SK-N-SH treated with all-trans-retinoic acid at 6 μM for 48 hours (cell line): ENCODE results near the gene NDRG2.

ENCODE experiments used
- ATAC-seq: fragments of 200-7000 bp; cut with Tn5 transposase; 3 replicates; pipeline ENCODE4 v1.9.1; 2020; ENCODE audit warnings: mild to moderate bottlenecking, moderate library complexity
- ARNTL ChIP-seq: fragments of 450-650 bp; formaldehyde crosslinking; IDR thresholded peaks from 2 replicates; pipeline ENCODE4 v1.5.0; 2020; ENCODE audit warnings: low read depth, mild to moderate bottlenecking, moderate library complexity, borderline replicate concordance
- CSDC2 ChIP-seq: fragments of 250-450 bp; sonication (Bioruptor Pico); IDR thresholded peaks from 2 replicates; pipeline ENCODE4 v1.5.0; 2020; ENCODE audit warnings: mild to moderate bottlenecking, moderate library complexity
- CSRNP3 ChIP-seq: fragments of 250-450 bp; sonication (Bioruptor Pico); IDR thresholded peaks from 2 replicates; pipeline ENCODE4 v1.5.1; 2021; ENCODE audit warnings: mild to moderate bottlenecking, moderate library complexity
- ESRRG ChIP-seq: fragments of 250-450 bp; sonication (Bioruptor Pico); IDR thresholded peaks from 2 replicates; pipeline ENCODE4 v1.6.1; 2021; ENCODE audit warnings: mild to moderate bottlenecking
- GLIS3 ChIP-seq: fragments of 250-450 bp; sonication (Bioruptor Pico); IDR thresholded peaks from 2 replicates; pipeline ENCODE4 v1.5.0; 2020; ENCODE audit warnings: mild to moderate bottlenecking, moderate library complexity
- ISL1 ChIP-seq: fragments of 250-450 bp; sonication (Bioruptor Pico); IDR thresholded peaks from 2 replicates; pipeline ENCODE4 v2.1.2; 2022; ENCODE audit warnings: mild to moderate bottlenecking, moderate library complexity
- OSR1 ChIP-seq: fragments of 250-450 bp; sonication (Bioruptor Pico); IDR thresholded peaks from 2 replicates; pipeline ENCODE4 v1.8.0; 2022; ENCODE audit warnings: moderate library complexity, mild to moderate bottlenecking, inconsistent platforms
- POU6F1 ChIP-seq: fragments of 250-450 bp; sonication (Bioruptor Pico); IDR thresholded peaks from 2 replicates; pipeline ENCODE4 v1.8.0; 2021; ENCODE audit warnings: low read depth, mild to moderate bottlenecking, moderate library complexity, borderline replicate concordance
- RARB ChIP-seq: fragments of 250-450 bp; sonication (Bioruptor Pico); IDR thresholded peaks from 2 replicates; pipeline ENCODE4 v1.8.0; 2021; ENCODE audit warnings: mild to moderate bottlenecking, moderate library complexity
- SNAI2 ChIP-seq: fragments of 250-450 bp; sonication (Bioruptor Pico); IDR thresholded peaks from 2 replicates; pipeline ENCODE4 v1.5.0; 2020; ENCODE audit warnings: mild to moderate bottlenecking, moderate library complexity
- TCF4 ChIP-seq: fragments of 250-450 bp; sonication (Bioruptor Pico); IDR thresholded peaks from 2 replicates; pipeline ENCODE4 v1.8.0; 2021; ENCODE audit warnings: mild to moderate bottlenecking, moderate library complexity, borderline replicate concordance
- TSHZ2 ChIP-seq: fragments of 250-450 bp; sonication (Bioruptor Pico); IDR thresholded peaks from 2 replicates; pipeline ENCODE4 v1.5.0; 2020; ENCODE audit warnings: mild to moderate bottlenecking, moderate library complexity
- ZC3H10 ChIP-seq: fragments of 250-450 bp; sonication (Bioruptor Pico); IDR thresholded peaks from 2 replicates; pipeline ENCODE4 v1.5.1; 2021; ENCODE audit warnings: mild to moderate bottlenecking, moderate library complexity
- ZNF565 ChIP-seq: fragments of 450-650 bp; formaldehyde crosslinking; conservative IDR thresholded peaks from 2 replicates; pipeline ENCODE4 v1.5.0; 2020; ENCODE audit warnings: low read depth, mild to moderate bottlenecking, moderate library complexity
- ZNF70 ChIP-seq: fragments of 450-650 bp; formaldehyde crosslinking; IDR thresholded peaks from 2 replicates; pipeline ENCODE4 v1.5.0; 2020; ENCODE audit warnings: mild to moderate bottlenecking, moderate library complexity
- TF ChIP-seq, protein P1 (sequence below): fragments of 250-450 bp; sonication (Bioruptor Pico); IDR thresholded peaks from 2 replicates; pipeline ENCODE4 v1.8.0; 2020; ENCODE audit warnings: mild to moderate bottlenecking, moderate library complexity, borderline replicate concordance

NDRG2 gene

GRCh38 chr14:20982646-20983369 is 42.1 kb downstream of the NDRG2 start:
- no peak for ATAC-seq
- TF ChIP-seq CSDC2 (CRISPR knock-in tag) (no peak), ZNF70 (CRISPR knock-in tag) (no peak), TSHZ2 (no peak), OSR1 (no peak), CSRNP3 (CRISPR knock-in tag) (no peak)

- TF ChIP-seq TCF4 (no peak), ESRRG (no peak), RARB (no peak), ZC3H10 (no peak), GLIS3 (CRISPR knock-in tag) (no peak), TSHZ2 (no peak), OSR1 (no peak), POU6F1 (CRISPR knock-in tag) (no peak), ISL1 (CRISPR knock-in tag) (no peak)
- TF ChIP-seq, protein P1, sequence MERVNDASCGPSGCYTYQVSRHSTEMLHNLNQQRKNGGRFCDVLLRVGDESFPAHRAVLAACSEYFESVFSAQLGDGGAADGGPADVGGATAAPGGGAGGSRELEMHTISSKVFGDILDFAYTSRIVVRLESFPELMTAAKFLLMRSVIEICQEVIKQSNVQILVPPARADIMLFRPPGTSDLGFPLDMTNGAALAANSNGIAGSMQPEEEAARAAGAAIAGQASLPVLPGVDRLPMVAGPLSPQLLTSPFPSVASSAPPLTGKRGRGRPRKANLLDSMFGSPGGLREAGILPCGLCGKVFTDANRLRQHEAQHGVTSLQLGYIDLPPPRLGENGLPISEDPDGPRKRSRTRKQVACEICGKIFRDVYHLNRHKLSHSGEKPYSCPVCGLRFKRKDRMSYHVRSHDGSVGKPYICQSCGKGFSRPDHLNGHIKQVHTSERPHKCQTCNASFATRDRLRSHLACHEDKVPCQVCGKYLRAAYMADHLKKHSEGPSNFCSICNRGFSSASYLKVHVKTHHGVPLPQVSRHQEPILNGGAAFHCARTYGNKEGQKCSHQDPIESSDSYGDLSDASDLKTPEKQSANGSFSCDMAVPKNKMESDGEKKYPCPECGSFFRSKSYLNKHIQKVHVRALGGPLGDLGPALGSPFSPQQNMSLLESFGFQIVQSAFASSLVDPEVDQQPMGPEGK (CRISPR knock-in tag), result no peak
- TF ChIP-seq, all 23 proteins: peak for 0
- no peak for ATAC-seq
These were observed 44.0 kb downstream of the NDRG2 start for GRCh38 chr14:20980906-20981305.

- ATAC-seq, result no peak
- TF ChIP-seq SNAI2 (CRISPR knock-in tag) (no peak), ZNF565 (CRISPR knock-in tag) (no peak), GLIS3 (CRISPR knock-in tag) (no peak), ARNTL (CRISPR knock-in tag) (no peak), ZC3H10 (no peak), ZNF70 (CRISPR knock-in tag) (no peak), ESRRG (no peak), POU6F1 (CRISPR knock-in tag) (no peak)
- TF ChIP-seq, protein P1 (CRISPR knock-in tag), result no peak
- TF ChIP-seq, all 23 proteins: peak for 0
These were observed 46.2 kb downstream of the NDRG2 start for GRCh38 chr14:20978687-20979086.
